GM08714 (cell line): Measurements from ENCODE around the gene FOSB.

ENCODE experiments used
- H3K4me3 ChIP-seq: fragments of 200-500 bp; sonication (Bioruptor generic); 2 replicates; pipeline ENCODE4 v1.5.1; 2014; ENCODE audit warnings: mild to moderate bottlenecking, low read length, inconsistent platforms
- ZNF274 ChIP-seq: IDR thresholded peaks from 2 replicates; pipeline ENCODE4 v1.6.1; 2012; ENCODE audit warnings: mild to moderate bottlenecking, low read depth, low read length

The FOSB gene

DNA sequence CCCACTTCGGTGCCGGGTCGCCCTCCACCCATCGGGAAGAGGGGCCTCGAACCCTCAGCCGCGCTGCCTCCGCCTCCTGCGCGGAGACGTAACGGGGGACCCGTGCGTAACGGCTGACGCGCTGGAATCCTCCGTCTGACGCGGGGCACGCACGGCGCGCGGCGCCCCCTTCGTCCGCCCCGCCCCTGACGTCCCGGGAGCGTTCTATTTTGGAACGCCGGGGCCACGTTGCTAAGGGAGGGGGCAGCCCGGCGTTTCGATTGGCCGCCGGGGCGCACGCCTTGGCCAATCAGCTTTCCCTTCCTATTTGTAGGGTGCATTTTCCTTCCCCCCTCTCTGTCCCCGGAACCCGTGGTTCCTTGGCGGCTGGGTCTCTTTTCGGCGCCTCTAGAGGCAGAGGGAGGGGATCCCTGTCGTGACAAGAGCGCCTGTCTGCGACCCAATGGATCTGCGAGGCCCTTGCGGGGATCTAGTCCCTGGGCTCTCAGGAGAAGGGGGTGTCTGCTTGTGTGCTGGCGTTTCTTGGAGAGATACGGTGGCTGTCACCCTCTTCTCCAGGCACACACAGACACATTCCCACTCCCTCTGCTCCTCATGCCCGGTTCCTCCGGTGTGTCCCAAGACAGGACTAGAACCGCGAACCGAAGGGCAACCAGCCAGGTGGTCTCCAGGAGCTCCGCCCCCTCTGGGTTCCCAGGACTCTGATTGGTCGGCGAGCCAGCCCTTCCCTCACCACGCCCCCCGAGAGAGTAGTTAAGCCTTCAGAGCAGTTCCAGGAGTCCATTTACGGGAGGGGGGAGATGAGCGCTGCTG, 1.5 kb downstream of the FOSB start:
- no peak for TF ChIP-seq ZNF274
- H3K4me3 ChIP-seq: peak overlapping the region; percentile 58; the same call in 1 of the 2 replicates

DNA sequence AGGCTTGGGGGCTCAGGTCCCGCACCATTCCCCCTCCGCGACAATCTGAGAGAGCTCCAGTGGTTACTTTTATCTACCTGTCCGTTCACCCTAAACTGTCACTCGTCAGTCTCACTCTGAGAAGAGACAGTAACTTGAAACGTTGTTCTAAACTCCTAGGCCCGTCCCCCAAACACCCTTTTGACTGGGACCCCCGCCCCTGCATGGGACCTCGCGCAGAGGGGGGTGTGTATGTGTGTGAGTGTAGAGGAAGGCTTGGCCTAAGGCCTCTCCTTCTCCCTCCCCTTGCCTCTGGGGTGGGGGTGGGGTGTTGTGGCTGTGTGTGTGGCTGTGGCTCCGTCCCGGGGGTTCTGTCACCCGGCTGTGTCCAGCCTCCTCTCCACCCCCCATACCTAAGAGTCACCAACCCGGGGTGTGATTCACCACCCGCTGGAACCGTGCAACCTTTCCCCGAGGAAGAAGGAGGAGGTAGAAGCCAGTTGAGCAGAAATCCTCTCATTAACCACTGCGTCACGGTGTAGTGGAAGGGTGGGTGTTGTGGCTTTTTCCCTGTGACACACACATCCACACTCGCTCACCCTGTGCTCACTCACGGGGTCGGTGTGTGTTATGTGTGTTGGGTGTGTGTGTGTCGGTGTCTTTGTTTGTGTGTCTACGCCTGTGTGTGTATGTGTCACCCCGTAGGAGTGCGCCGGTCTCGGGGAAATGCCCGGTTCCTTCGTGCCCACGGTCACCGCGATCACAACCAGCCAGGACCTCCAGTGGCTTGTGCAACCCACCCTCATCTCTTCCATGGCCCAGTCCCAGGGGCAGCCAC, 2.4 kb downstream of the FOSB start:
- H3K4me3 ChIP-seq: peak overlapping the region; percentile 54; the same call in 1 of the 2 replicates
- TF ChIP-seq ZNF274: no peak

DNA sequence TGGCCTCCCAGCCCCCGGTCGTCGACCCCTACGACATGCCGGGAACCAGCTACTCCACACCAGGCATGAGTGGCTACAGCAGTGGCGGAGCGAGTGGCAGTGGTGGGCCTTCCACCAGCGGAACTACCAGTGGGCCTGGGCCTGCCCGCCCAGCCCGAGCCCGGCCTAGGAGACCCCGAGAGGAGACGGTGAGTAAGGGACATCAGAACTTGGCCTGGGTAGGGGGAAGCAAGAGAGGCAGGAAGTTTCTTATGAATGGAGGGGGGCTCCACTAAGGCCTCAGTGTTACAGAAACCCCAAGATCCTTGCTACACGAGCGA, 2.9 kb downstream of the FOSB start:
- no peak for TF ChIP-seq ZNF274
- H3K4me3 ChIP-seq: no peak overlapping the region

- no peak for TF ChIP-seq ZNF274
- no peak overlapping the region for H3K4me3 ChIP-seq
Measured at GRCh38 chr19:45471111-45471930, 3.5 kb downstream of the FOSB start.

GRCh38 chr19:45471931-45472562, 4.3 kb downstream of the FOSB start:
- no peak overlapping the region for H3K4me3 ChIP-seq

DNA sequence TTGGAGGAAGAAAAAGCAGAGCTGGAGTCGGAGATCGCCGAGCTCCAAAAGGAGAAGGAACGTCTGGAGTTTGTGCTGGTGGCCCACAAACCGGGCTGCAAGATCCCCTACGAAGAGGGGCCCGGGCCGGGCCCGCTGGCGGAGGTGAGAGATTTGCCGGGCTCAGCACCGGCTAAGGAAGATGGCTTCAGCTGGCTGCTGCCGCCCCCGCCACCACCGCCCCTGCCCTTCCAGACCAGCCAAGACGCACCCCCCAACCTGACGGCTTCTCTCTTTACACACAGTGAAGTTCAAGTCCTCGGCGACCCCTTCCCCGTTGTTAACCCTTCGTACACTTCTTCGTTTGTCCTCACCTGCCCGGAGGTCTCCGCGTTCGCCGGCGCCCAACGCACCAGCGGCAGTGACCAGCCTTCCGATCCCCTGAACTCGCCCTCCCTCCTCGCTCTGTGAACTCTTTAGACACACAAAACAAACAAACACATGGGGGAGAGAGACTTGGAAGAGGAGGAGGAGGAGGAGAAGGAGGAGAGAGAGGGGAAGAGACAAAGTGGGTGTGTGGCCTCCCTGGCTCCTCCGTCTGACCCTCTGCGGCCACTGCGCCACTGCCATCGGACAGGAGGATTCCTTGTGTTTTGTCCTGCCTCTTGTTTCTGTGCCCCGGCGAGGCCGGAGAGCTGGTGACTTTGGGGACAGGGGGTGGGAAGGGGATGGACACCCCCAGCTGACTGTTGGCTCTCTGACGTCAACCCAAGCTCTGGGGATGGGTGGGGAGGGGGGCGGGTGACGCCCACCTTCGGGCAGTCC, 5.0 kb downstream of the FOSB start:
- H3K4me3 ChIP-seq: no peak overlapping the region
- TF ChIP-seq ZNF274: no peak

More at GRCh38 chr19:45471931-45472562, 4.3 kb downstream of the FOSB start:
- TF ChIP-seq ZNF274: no peak

DNA sequence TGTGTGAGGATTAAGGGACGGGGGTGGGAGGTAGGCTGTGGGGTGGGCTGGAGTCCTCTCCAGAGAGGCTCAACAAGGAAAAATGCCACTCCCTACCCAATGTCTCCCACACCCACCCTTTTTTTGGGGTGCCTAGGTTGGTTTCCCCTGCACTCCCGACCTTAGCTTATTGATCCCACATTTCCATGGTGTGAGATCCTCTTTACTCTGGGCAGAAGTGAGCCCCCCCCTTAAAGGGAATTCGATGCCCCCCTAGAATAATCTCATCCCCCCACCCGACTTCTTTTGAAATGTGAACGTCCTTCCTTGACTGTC, 5.5 kb downstream of the FOSB start:
- no peak overlapping the region for H3K4me3 ChIP-seq
- no peak for TF ChIP-seq ZNF274

- H3K4me3 ChIP-seq: no peak overlapping the region
- TF ChIP-seq ZNF274: no peak
Measured at GRCh38 chr19:45473682-45474605, 6.1 kb downstream of the FOSB start.

DNA sequence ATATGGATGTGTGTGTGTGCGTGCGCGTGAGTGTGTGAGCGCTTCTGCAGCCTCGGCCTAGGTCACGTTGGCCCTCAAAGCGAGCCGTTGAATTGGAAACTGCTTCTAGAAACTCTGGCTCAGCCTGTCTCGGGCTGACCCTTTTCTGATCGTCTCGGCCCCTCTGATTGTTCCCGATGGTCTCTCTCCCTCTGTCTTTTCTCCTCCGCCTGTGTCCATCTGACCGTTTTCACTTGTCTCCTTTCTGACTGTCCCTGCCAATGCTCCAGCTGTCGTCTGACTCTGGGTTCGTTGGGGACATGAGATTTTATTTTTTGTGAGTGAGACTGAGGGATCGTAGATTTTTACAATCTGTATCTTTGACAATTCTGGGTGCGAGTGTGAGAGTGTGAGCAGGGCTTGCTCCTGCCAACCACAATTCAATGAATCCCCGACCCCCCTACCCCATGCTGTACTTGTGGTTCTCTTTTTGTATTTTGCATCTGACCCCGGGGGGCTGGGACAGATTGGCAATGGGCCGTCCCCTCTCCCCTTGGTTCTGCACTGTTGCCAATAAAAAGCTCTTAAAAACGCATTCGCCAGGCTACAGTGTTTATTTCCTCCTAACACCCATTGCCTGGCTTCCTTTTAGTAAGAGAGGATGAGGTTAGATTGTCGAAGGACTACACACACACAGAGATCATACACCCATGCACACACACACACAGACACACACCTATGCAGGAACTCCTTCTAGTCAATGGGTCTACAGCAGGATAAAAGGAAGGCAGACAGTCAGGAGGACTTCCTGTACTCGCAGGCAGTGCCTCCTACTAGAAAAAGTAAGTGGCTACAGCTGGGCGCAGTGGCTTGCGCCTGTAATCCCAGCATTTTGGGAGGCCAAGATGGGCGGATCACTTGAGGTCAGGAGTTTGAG, 7.1 kb downstream of the FOSB start:
- no peak for TF ChIP-seq ZNF274
- H3K4me3 ChIP-seq: no peak overlapping the region

- TF ChIP-seq ZNF274: no peak
Measured at GRCh38 chr19:45475537-45476291, 7.9 kb downstream of the FOSB start.

GRCh38 chr19:45476304-45476703, 8.5 kb downstream of the FOSB start:
- no peak for TF ChIP-seq ZNF274
- H3K4me3 ChIP-seq: no peak overlapping the region

More at GRCh38 chr19:45475537-45476291, 7.9 kb downstream of the FOSB start:
- no peak overlapping the region for H3K4me3 ChIP-seq
